ENCODE measurements around the gene MGAT4C.

Gene MGAT4C

DNA sequence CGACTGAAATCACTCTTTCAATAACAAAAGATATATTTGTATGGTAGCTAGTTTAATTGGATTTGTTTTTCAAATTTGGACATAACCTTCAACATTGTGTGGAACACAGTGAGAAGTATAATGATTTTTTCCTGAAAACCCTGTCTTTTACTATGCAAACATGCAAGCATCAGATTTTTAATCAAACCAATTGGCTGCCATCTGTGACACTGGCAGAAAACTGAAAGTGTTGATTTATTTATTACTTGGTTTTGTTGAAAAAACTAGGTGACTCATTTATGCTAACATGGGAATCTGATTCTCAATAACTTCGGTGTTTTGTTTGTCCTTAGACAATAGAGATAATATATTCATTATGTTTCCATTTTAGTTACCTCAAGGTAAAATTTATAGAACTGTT lies 300.1 kb downstream of the MGAT4C start:
- DNase-seq: no peak

DNA sequence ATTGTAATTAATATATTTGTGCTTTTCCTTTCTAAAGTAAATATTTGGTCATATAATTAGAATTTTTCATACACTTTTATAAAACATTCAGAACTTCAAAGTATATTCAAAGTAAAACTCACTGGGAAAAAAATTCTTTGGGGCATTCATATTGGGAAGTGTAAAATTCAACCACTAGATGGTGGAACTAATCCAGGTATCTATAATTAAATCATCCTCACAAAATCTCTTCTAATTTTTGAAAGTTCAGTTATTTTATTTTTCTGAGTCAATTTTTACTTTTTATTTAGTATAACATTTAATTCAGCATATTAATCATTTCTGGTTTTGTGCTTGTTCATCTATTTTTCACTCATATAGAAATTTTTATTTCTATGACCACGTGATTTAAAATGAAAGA lies 301.1 kb downstream of the MGAT4C start:
- DNase-seq: no peak

DNA sequence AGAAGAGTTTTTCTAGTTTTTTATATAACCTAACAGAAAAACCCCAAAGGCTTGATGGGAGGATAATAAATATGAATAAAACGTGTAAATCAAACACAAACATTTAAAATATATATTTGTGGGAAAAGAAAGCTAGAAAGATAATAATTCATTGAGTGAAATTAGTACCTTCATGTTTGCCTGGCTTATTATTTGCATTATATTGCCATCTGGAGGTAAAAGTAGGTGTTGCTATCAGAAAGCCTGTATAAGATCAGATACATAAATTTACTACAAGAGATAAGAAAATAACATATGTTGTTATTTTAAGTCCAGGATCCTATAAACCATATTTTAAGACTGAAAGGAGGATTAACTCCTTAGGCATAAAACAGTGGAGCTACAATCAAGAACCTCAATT lies 304.4 kb downstream of the MGAT4C start:
- DNase-seq: no peak

DNA sequence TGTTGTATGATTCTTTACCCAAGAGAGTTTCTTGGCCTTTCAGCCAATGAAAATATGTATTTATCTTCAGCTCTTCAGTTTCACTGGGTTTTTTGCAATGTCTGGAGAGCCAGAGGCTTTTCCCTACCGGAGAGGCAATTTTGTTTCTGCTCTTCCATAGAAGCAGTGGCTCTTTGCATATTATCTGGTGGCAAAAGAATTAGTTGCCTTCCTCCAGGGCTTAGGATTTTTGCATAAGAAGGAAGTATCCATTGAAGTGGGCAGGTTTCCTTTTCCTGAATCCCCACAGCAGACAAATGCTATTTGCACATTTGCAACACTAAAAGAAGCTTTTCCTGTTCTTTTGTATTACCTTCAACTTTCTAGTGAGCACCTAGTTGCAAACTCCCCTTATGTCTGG lies 306.9 kb downstream of the MGAT4C start:
- no peak for DNase-seq

DNA sequence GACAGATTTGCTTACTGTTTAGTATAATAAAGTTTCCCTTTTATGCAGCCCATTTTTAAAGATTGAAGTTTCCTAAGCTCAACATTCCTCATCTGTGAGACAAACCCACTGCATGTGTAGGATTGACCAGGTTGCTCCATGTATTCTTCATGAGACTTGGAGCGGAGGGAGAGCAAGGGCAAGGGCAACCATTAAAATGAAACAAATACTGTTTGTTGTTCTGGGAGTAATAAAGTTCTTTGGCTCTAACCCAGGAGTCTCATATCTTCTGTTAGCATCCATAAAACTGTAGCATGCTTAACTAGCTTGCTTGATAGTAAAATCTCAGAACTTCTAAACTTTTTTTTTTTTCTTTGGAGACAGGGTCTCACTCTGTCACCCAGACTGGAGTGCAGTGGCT lies 307.9 kb downstream of the MGAT4C start:
- no peak for DNase-seq

DNA sequence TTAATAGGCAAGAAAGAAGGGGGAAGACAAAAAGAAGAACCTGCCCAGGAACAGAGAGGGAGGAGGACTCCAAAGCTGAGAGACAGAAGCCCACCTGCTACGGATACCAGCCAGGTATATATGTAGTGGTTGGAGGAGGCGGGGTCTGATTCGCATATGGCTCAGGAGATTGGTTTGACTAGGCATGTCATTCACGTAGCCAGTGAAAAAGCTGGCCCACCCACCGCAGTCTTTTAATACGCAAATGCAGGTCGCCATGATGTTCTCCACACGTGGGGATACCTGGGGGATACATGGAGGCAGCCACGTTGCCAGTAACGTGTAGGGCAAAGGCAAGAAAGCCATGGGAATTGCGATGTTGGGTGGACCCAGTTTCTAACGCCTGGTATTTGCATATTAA lies 308.9 kb downstream of the MGAT4C start:
- no peak for DNase-seq

DNA sequence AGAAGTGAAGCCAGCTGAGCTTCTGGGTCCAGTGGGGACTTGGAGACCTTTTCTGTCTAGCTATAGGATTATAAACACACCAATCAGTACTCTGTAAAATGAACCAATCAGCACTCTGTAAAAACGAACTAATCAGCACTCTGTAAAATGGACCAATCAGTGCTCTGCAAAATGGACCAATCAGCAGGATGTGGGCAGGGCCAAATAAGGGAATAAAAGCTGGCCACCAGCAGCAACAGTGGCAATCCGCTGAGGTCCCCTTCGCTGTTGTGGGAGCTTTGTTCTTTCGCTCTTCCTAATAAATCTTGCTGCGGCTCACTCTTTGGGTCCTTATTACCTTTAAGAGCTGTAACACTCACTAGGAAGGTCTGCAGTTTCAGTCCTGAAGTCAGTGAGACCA lies 309.8 kb downstream of the MGAT4C start:
- DNase-seq: no peak

DNA sequence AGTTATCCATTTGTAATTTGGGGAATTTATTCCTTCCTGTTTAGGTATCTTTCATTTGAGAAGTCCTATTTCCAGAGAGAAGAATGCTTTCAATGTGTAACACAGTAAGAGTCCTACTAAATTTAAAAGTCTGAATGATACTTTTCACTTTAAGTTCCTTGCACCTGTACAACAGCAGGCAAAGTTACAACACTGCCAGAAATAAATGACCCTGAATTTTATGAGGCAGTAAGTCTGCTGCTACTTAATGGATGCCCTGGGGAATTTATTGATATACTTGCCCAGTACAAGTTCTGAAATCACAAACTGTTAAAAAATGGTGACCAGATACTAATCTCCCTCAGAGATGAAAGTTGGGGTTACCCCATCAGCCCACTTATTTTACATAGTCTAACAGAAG lies 329.0 kb downstream of the MGAT4C start:
- no peak for DNase-seq

DNA sequence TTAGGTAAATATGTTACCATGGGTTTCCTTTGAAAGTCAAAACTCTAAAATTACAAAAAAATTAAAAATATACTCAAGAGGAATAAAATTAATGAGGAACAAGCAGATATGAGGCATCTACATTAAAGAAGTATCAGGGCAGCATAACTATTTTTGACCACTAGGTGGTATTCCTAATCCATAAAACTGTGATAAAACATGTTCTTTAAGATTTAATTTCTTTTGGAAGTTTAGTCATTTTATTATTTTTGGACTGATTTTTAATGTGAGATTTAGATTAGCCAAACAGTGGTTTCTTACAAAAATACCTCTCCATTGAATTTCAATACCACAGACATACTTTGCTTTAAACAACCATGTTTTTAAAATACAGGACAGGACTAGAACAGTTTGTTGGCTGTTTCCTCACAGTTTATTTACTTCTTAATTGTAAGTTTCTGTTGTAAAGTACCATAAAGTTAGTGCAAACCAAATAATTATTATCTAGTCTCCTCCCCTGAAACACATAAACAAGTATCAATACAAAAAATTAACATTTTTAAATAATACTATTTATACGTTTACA lies 332.3 kb downstream of the MGAT4C start:
- no peak for DNase-seq

DNA sequence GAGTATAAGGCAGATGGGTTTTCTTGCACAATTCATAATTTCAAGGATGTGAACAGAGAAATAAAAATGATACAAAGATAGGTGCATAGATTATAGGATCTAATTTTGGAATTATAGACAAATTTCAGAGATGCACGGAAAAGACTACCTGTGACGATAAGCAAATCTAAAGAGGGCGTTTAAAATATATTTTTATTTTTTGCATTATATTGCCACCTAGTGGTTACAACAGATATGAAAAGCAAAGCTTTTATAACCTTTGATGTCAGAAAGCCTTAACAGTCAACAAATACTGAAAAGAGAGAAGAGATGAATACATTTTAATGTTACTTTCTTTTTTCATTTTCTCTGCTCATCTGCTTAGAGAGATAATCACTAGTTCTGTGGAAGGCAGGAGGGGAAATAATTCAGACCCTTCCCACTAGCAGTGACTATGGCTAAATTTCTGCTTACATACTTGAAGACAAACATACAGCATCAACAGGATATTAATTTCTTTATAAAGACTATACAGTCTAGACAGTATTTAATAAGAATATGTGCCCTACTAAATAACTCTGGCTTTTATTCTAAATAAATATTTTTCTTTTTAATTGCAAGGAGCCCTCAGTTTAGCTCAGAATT lies 335.8 kb downstream of the MGAT4C start:
- no peak for DNase-seq

Measured in activated CD4-positive, alpha-beta T cell treated with anti-CD3 and anti-CD28 coated beads for 4 hours (primary cell).